ENCODE data around the gene KLF12.
A peak's percentile ranks its signal among the peaks of the same experiment; 100 is the strongest.

The KLF12 gene

GRCh38 chr13:74134221-74134776, at the start of gene KLF12:
Gene KLF12, minus strand, starts transcription at chr13:74134404.
- Histone ChIP-seq H3K36me3 (ENCODE audit: control insufficient read depth, insufficient read depth, low read length) (no peaks in the 10 kb centered on the region), H3K9me3 (ENCODE audit: control insufficient read depth, insufficient read depth, low read length) (no peaks in the 10 kb centered on the region), H3K4me3 (ENCODE audit: low read depth, low read length) (peak within 1 kb of the TSS; percentile 91), H3K9ac (ENCODE audit: low read depth, low read length) (peak within 1 kb of the TSS; percentile 17), H3K27me3 (ENCODE audit: control insufficient read depth, insufficient read depth, low read length) (peaks cover 15% of the 10 kb centered on the region), H3K4me1 (ENCODE audit: control insufficient read depth, insufficient read depth, low read length) (no peaks in the 10 kb centered on the region)

- H3K4me1 ChIP-seq (ENCODE audit: control insufficient read depth, insufficient read depth, low read length), result no peaks in the 10 kb centered on the region
- no peak overlapping the region for H3K9ac ChIP-seq (ENCODE audit: low read depth, low read length)
- no peaks in the 10 kb centered on the region for H3K27me3 ChIP-seq (ENCODE audit: control insufficient read depth, insufficient read depth, low read length)
- no peak overlapping the region for H3K4me3 ChIP-seq (ENCODE audit: low read depth, low read length)
- no peaks in the 10 kb centered on the region for H3K9me3 ChIP-seq (ENCODE audit: control insufficient read depth, insufficient read depth, low read length)
- H3K36me3 ChIP-seq (ENCODE audit: control insufficient read depth, insufficient read depth, low read length), result no peaks in the 10 kb centered on the region
Measured at GRCh38 chr13:74182491-74182890, 48.3 kb upstream of the KLF12 start.

- Histone ChIP-seq H3K4me3 (ENCODE audit: low read depth, low read length) (no peak overlapping the region), H3K27me3 (ENCODE audit: control insufficient read depth, insufficient read depth, low read length) (no peaks in the 10 kb centered on the region)
Measured at GRCh38 chr13:74174810-74175209, 40.6 kb upstream of the KLF12 start.

GRCh38 chr13:74173822-74174221, 39.6 kb upstream of the KLF12 start:
- no peaks in the 10 kb centered on the region for H3K4me1 ChIP-seq (ENCODE audit: control insufficient read depth, insufficient read depth, low read length)
- H3K27me3 ChIP-seq (ENCODE audit: control insufficient read depth, insufficient read depth, low read length), result no peaks in the 10 kb centered on the region
- no peaks in the 10 kb centered on the region for H3K36me3 ChIP-seq (ENCODE audit: control insufficient read depth, insufficient read depth, low read length)
- no peak overlapping the region for H3K4me3 ChIP-seq (ENCODE audit: low read depth, low read length)
- no peaks in the 10 kb centered on the region for H3K9me3 ChIP-seq (ENCODE audit: control insufficient read depth, insufficient read depth, low read length)
- no peak overlapping the region for H3K9ac ChIP-seq (ENCODE audit: low read depth, low read length)

More at GRCh38 chr13:74174810-74175209, 40.6 kb upstream of the KLF12 start:
- Histone ChIP-seq H3K36me3 (ENCODE audit: control insufficient read depth, insufficient read depth, low read length) (no peaks in the 10 kb centered on the region), H3K9me3 (ENCODE audit: control insufficient read depth, insufficient read depth, low read length) (no peaks in the 10 kb centered on the region), H3K4me1 (ENCODE audit: control insufficient read depth, insufficient read depth, low read length) (no peaks in the 10 kb centered on the region), H3K9ac (ENCODE audit: low read depth, low read length) (no peak overlapping the region)

GRCh38 chr13:74171641-74172040, 37.4 kb upstream of the KLF12 start:
- Histone ChIP-seq H3K36me3 (ENCODE audit: control insufficient read depth, insufficient read depth, low read length) (no peaks in the 10 kb centered on the region), H3K9me3 (ENCODE audit: control insufficient read depth, insufficient read depth, low read length) (no peaks in the 10 kb centered on the region), H3K9ac (ENCODE audit: low read depth, low read length) (no peak overlapping the region), H3K27me3 (ENCODE audit: control insufficient read depth, insufficient read depth, low read length) (no peaks in the 10 kb centered on the region), H3K4me1 (ENCODE audit: control insufficient read depth, insufficient read depth, low read length) (no peaks in the 10 kb centered on the region), H3K4me3 (ENCODE audit: low read depth, low read length) (no peak overlapping the region)

- no peak overlapping the region for H3K4me3 ChIP-seq (ENCODE audit: low read depth, low read length)
- H3K27me3 ChIP-seq (ENCODE audit: control insufficient read depth, insufficient read depth, low read length), result no peaks in the 10 kb centered on the region
- no peaks in the 10 kb centered on the region for H3K36me3 ChIP-seq (ENCODE audit: control insufficient read depth, insufficient read depth, low read length)
- no peak overlapping the region for H3K9ac ChIP-seq (ENCODE audit: low read depth, low read length)
- no peaks in the 10 kb centered on the region for H3K9me3 ChIP-seq (ENCODE audit: control insufficient read depth, insufficient read depth, low read length)
- no peaks in the 10 kb centered on the region for H3K4me1 ChIP-seq (ENCODE audit: control insufficient read depth, insufficient read depth, low read length)
Measured at GRCh38 chr13:74169676-74170075, 35.5 kb upstream of the KLF12 start.

- Histone ChIP-seq H3K9ac (ENCODE audit: low read depth, low read length) (no peak overlapping the region), H3K27me3 (ENCODE audit: control insufficient read depth, insufficient read depth, low read length) (no peaks in the 10 kb centered on the region), H3K36me3 (ENCODE audit: control insufficient read depth, insufficient read depth, low read length) (no peaks in the 10 kb centered on the region), H3K4me3 (ENCODE audit: low read depth, low read length) (no peak overlapping the region), H3K4me1 (ENCODE audit: control insufficient read depth, insufficient read depth, low read length) (no peaks in the 10 kb centered on the region), H3K9me3 (ENCODE audit: control insufficient read depth, insufficient read depth, low read length) (no peaks in the 10 kb centered on the region)
Measured at GRCh38 chr13:74168263-74168675, 34.1 kb upstream of the KLF12 start.

- no peak overlapping the region for H3K4me3 ChIP-seq (ENCODE audit: low read depth, low read length)
- H3K27me3 ChIP-seq (ENCODE audit: control insufficient read depth, insufficient read depth, low read length), result no peaks in the 10 kb centered on the region
- H3K4me1 ChIP-seq (ENCODE audit: control insufficient read depth, insufficient read depth, low read length), result no peaks in the 10 kb centered on the region
- H3K36me3 ChIP-seq (ENCODE audit: control insufficient read depth, insufficient read depth, low read length), result no peaks in the 10 kb centered on the region
- H3K9ac ChIP-seq (ENCODE audit: low read depth, low read length), result no peak overlapping the region
- H3K9me3 ChIP-seq (ENCODE audit: control insufficient read depth, insufficient read depth, low read length), result no peaks in the 10 kb centered on the region
Measured at GRCh38 chr13:74166261-74167004, 32.2 kb upstream of the KLF12 start.

- Histone ChIP-seq H3K27me3 (ENCODE audit: control insufficient read depth, insufficient read depth, low read length) (no peaks in the 10 kb centered on the region), H3K9ac (ENCODE audit: low read depth, low read length) (no peak overlapping the region), H3K36me3 (ENCODE audit: control insufficient read depth, insufficient read depth, low read length) (no peaks in the 10 kb centered on the region), H3K4me3 (ENCODE audit: low read depth, low read length) (no peak overlapping the region), H3K4me1 (ENCODE audit: control insufficient read depth, insufficient read depth, low read length) (no peaks in the 10 kb centered on the region), H3K9me3 (ENCODE audit: control insufficient read depth, insufficient read depth, low read length) (no peaks in the 10 kb centered on the region)
Measured at GRCh38 chr13:74162782-74163181, 28.6 kb upstream of the KLF12 start.

- Histone ChIP-seq H3K4me1 (ENCODE audit: control insufficient read depth, insufficient read depth, low read length) (no peaks in the 10 kb centered on the region), H3K9me3 (ENCODE audit: control insufficient read depth, insufficient read depth, low read length) (no peaks in the 10 kb centered on the region), H3K27me3 (ENCODE audit: control insufficient read depth, insufficient read depth, low read length) (no peaks in the 10 kb centered on the region), H3K36me3 (ENCODE audit: control insufficient read depth, insufficient read depth, low read length) (no peaks in the 10 kb centered on the region), H3K9ac (ENCODE audit: low read depth, low read length) (no peak overlapping the region), H3K4me3 (ENCODE audit: low read depth, low read length) (no peak overlapping the region)
Measured at GRCh38 chr13:74162135-74162534, 27.9 kb upstream of the KLF12 start.

GRCh38 chr13:74158571-74159352, 24.6 kb upstream of the KLF12 start:
- Histone ChIP-seq H3K36me3 (ENCODE audit: control insufficient read depth, insufficient read depth, low read length) (no peaks in the 10 kb centered on the region), H3K9ac (ENCODE audit: low read depth, low read length) (no peak overlapping the region), H3K9me3 (ENCODE audit: control insufficient read depth, insufficient read depth, low read length) (no peaks in the 10 kb centered on the region), H3K4me3 (ENCODE audit: low read depth, low read length) (no peak overlapping the region), H3K4me1 (ENCODE audit: control insufficient read depth, insufficient read depth, low read length) (no peaks in the 10 kb centered on the region), H3K27me3 (ENCODE audit: control insufficient read depth, insufficient read depth, low read length) (no peaks in the 10 kb centered on the region)

- no peaks in the 10 kb centered on the region for H3K36me3 ChIP-seq (ENCODE audit: control insufficient read depth, insufficient read depth, low read length)
Measured at GRCh38 chr13:74158028-74158427, 23.8 kb upstream of the KLF12 start.

More at GRCh38 chr13:74158028-74158427, 23.8 kb upstream of the KLF12 start:
- no peaks in the 10 kb centered on the region for H3K9me3 ChIP-seq (ENCODE audit: control insufficient read depth, insufficient read depth, low read length)
- H3K4me1 ChIP-seq (ENCODE audit: control insufficient read depth, insufficient read depth, low read length), result no peaks in the 10 kb centered on the region
- H3K27me3 ChIP-seq (ENCODE audit: control insufficient read depth, insufficient read depth, low read length), result no peaks in the 10 kb centered on the region
- no peak overlapping the region for H3K4me3 ChIP-seq (ENCODE audit: low read depth, low read length)
- H3K9ac ChIP-seq (ENCODE audit: low read depth, low read length), result no peak overlapping the region

All from iPS-15b (cell line).